Ovary (tissue), 9 donors: ENCODE data around the gene ADCYAP1. TPM values are rescaled to one million over a fixed set of nuclear protein-coding genes. Genes with fewer than 3 reads are reported as not detected.

Source experiments
- DNase-seq, 5 donors: peaks; one replicate each; pipeline ENCODE4 v3.0.0-alpha.2; 2019 to 2020
- H3K27ac ChIP-seq, 2 donors: fragments of 200-600 bp; one replicate each; pipeline versions ENCODE4 v1.5.1 to v1.8.0; 2019 to 2022
- H3K27me3 ChIP-seq: fragments of 200-600 bp; one replicate; pipeline ENCODE4 v1.8.0; 2022
- H3K36me3 ChIP-seq: fragments of 200-600 bp; sonication (generic); one replicate; pipeline ENCODE4 v1.5.1; 2019
- H3K4me1 ChIP-seq: one replicate; pipeline ENCODE4 v1.8.1; 2013; ENCODE audit warnings: mild to moderate bottlenecking, moderate library complexity; ENCODE audit not compliant: insufficient read depth
- H3K4me3 ChIP-seq: fragments of 200-600 bp; sonication (generic); one replicate; pipeline ENCODE4 v1.5.1; 2017
- H3K9me3 ChIP-seq, 2 donors: fragments of 200-600 bp in 1 of 2; sonication (generic) in 1 of 2; one replicate each; pipeline versions ENCODE4 v1.5.1 to v1.8.1; 2013 to 2019; ENCODE audit warnings: mild to moderate bottlenecking in 1 of 2, moderate library complexity in 1 of 2
- CTCF ChIP-seq, 3 donors: fragments of 450-650 bp in 2 of 3; fragments of 200-600 bp in 1 of 3; IDR thresholded peaks; one replicate each; pipeline versions ENCODE4 v1.5.1 to v1.8.0; 2016 to 2022; ENCODE audit warnings: antibody characterized with exemption in 3 of 3, mild to moderate bottlenecking in 1 of 3
- EP300 ChIP-seq: sonication (generic); formaldehyde crosslinking; IDR thresholded peaks from one replicate; pipeline ENCODE4 v1.6.1; 2017; ENCODE audit warnings: antibody characterized with exemption
- POLR2A ChIP-seq: fragments of 450-650 bp; IDR thresholded peaks from one replicate; pipeline ENCODE4 v1.6.1; 2017; ENCODE audit warnings: antibody characterized with exemption, mild to moderate bottlenecking, moderate library complexity
- WGBS, 3 donors: extraction: QIAGEN DNeasy Blood & Tissue Kit in 1 of 3; methylation state at CpG; one replicate each; pipeline versions ENCODE4 v1.1.5 to v1.1.7; 2013 to 2017; 5-methylcytosine and 5-hydroxymethylcytosine counted together
- intact Hi-C, 4 donors: fragments of 100-400 bp; cut with DNase I; formaldehyde crosslinking; loops; one replicate each; pipeline versions ENCODE4 v1.11.0 to v1.15.1; 2022 to 2023
- polyA plus RNA-seq, 2 donors: library from polyadenylated mRNA; stranded (reverse); fragments of 200-250 nt in 1 of 2; fragments of 350-450 nt in 1 of 2; fragmentation: Illumina TruSeq in 1 of 2; extraction: RNeasy Lipid Tissue Mini Kit (QIAGEN cat#74804) in 1 of 2; gene quantifications; one replicate each; pipeline ENCODE4 v1.2.3, GENCODE V29; 2013 to 2014
- total RNA-seq, 7 donors: library from RNA; depleted of rRNA in 2 of 7; stranded (reverse); fragments of >200 nt in 2 of 7; fragmentation: NEBNext Ultra II Directional in 3 of 7; extraction: Animal tissue kit (Norgen Biotek cat#: 25700) in 3 of 7; gene quantifications; one replicate each; pipeline versions ENCODE4 v1.1.0 to v1.2.4, GENCODE V29; 2016 to 2023
- donor health status: DM: no; HTN: no; CAD: no; lungs with moderate emphysema.
- donor health status: DM: no; HTN: no; CAD: no.
- donor health status: Bipolar disorder and iron deficiency.
- donor health status: DM: yes; HTN: yes; CAD: no.
- donor health status: DM: no; HTN: no; CAD: no.
- donor health status: DM: yes; HTN: yes; CAD: no.

ADCYAP1 gene
- total and polyA plus RNA-seq, 9 donors: 0.13 to 4.9 (median 0.35) TPM; not detected in 5

DNA sequence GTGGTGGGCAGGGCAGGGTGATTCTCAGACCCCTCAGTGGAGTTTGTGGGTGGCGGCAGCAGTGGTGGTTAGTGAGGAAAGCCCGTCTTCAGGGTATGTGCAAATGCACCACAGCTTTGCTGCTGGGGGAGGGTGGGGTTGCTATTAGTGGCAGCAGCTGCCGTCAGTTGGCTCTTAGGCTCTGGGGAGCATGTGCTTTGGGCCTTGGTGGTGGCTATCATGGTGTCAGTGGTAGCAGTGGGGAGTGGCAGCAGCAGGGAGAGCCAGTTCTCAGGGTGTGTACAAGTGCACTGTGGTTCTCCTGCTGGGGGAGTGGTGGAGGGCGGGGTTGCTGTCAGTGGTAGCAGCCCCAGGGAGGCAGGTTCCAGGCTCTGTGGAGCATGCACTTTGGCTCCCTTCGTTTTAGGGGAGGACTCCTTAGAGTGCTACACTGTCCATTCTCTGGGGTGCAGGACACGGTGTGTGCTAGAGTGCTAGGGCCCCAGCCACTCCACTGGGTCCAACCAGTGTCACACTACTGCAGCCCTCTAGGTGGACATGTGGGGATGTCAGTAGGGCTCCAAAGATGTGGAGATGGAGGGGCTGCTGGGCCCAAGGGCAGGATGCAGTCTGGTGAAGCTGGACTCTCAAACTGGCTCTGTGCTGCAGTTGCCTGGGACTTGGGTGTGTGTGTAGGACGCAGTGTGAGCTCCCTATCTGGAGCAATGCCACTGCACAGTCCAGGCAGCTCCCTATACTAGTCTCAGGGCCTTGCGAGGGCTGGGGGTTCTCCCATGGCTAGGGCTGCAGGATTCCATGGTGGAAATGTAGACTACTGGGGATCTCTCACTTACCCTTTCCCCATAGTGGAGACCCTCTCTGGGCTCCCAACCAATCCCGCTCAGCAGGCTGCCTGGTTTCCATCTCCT is 45.3 kb downstream of the ADCYAP1 start:
- WGBS, 3 donors: 70 to 80% (median 73%) methylated on average over 9 of the region's 9 CpGs
- no peak for DNase-seq
- Histone ChIP-seq H3K27ac (no peak overlapping the region), H3K27me3 (no peaks in the 10 kb centered on the region), H3K36me3 (no peaks in the 10 kb centered on the region), H3K9me3 (no peaks in the 10 kb centered on the region), H3K4me3 (no peak overlapping the region), H3K4me1 (no peaks in the 10 kb centered on the region)
- no peak for TF ChIP-seq CTCF (IDR thresholded peaks at IDR 0.05)
- no peak for TF ChIP-seq POLR2A
- TF ChIP-seq EP300: no peak
- intact Hi-C loops: no loop called here

GRCh38 chr18:950882-951495 is 46.3 kb downstream of the ADCYAP1 start:
- 62 to 64% (median 62%) methylated on average over 5 of the region's 5 CpGs for WGBS, 3 donors
- DNase-seq: no peak
- Histone ChIP-seq H3K9me3 (no peaks in the 10 kb centered on the region), H3K4me3 (no peak overlapping the region), H3K27me3 (no peaks in the 10 kb centered on the region), H3K36me3 (no peaks in the 10 kb centered on the region), H3K4me1 (no peaks in the 10 kb centered on the region), H3K27ac (no peak overlapping the region)
- intact Hi-C loops: no loop called here
- TF ChIP-seq CTCF (IDR thresholded peaks at IDR 0.05) (no peak), EP300 (no peak), POLR2A (no peak)

DNA sequence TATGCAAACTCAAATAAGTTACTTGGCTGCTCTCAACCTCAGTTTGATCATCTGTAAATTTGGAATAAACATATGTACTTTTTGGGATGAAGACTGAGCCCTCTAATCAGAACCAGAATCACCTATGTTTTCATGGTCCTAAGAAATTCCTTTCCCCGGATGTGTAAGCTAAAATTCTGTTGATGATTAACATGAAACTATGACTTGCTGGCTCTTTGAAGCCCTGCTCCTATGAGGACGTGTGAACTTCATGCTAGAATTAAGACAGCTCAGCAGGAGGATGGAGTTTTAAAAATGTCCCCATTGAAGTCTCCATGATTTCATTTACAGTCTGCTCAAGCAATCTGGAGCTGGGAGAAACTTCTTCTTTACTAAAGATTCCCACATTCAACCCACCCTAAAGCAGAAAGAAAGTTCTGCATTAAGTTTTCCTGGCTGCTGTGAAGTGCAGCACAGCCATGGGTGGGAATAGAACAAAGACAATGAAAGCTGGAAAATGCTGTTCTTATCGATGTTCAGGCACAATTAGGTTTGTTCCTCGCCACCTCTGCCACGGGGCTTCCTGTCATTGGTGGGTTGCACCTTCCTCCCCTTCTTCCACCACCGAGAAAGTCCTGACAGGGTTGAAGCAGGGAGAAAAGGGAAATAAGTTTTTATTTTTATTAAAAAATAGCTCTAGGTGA is 50.9 kb downstream of the ADCYAP1 start:
- no peak for DNase-seq
- WGBS, 3 donors: 64 to 75% (median 64%) methylated on average over 6 of the region's 6 CpGs

More for the DNA sequence above, 50.9 kb downstream of the ADCYAP1 start:
- H3K36me3 ChIP-seq: no peaks in the 10 kb centered on the region
- no peak overlapping the region for H3K27ac ChIP-seq
- H3K9me3 ChIP-seq: no peaks in the 10 kb centered on the region
- intact Hi-C loops: no loop called here
- H3K27me3 ChIP-seq: no peaks in the 10 kb centered on the region
- H3K4me3 ChIP-seq: no peak overlapping the region
- TF ChIP-seq CTCF (IDR thresholded peaks at IDR 0.05): no peak
- no peak for TF ChIP-seq EP300
- TF ChIP-seq POLR2A: no peak
- H3K4me1 ChIP-seq: no peaks in the 10 kb centered on the region
